Gastrocnemius medialis (tissue), 4 donors: ENCODE results near the gene KIAA1217.

Experiments used
- CTCF ChIP-seq, 5 experiments: fragments of 450-650 bp in 3 of 5; fragments of 200-600 bp in 2 of 5; sonication (generic) in 2 of 5; IDR thresholded peaks in 4 of 5; conservative IDR thresholded peaks in 1 of 5; 1 replicate in 4 of 5; 2 replicates in 1 of 5; pipeline ENCODE4 v1.5.1; 2016 to 2019; ENCODE audit warnings: antibody characterized with exemption in 5 of 5, mild to moderate bottlenecking in 3 of 5, moderate library complexity in 3 of 5
- POLR2A ChIP-seq, 2 donors: fragments of 450-650 bp; IDR thresholded peaks; one replicate each; pipeline ENCODE4 v1.6.1; 2017; ENCODE audit warnings: antibody characterized with exemption in 2 of 2, mild to moderate bottlenecking in 2 of 2, moderate library complexity in 2 of 2

GRCh38 chr10:24376731-24377130, 167.8 kb downstream of the KIAA1217 start:
- TF ChIP-seq CTCF (IDR thresholded peaks at IDR 0.05 in 4 of 5, conservative IDR thresholded peaks at IDR 0.05 in 1 of 5), result no peak
- TF ChIP-seq POLR2A (IDR thresholded peaks at IDR 0.05), result no peak
